Type B pancreatic cell (in vitro differentiated cells): Measurements from ENCODE around the gene ZFP36. TPM values are rescaled to one million over a fixed set of nuclear protein-coding genes. Genes with fewer than 3 reads are reported as not detected.

Experiments used
- DNase-seq: peaks from one replicate; pipeline ENCODE4 v3.0.0; 2021; ENCODE audit warnings: mixed read lengths; ENCODE audit not compliant: unreplicated experiment; ENCODE audit errors: extremely low spot score
- H3K27ac Mint-ChIP-seq: 2 replicates; pipeline ENCODE4 v1.8.0; 2021; ENCODE audit warnings: mild to moderate bottlenecking, mixed read lengths
- H3K27me3 Mint-ChIP-seq: 2 replicates; pipeline ENCODE4 v1.8.0; 2021; ENCODE audit warnings: mixed read lengths
- H3K36me3 Mint-ChIP-seq: 2 replicates; pipeline ENCODE4 v1.8.0; 2021; ENCODE audit warnings: mixed read lengths
- H3K4me1 Mint-ChIP-seq: one replicate; pipeline ENCODE4 v1.8.0; 2021; ENCODE audit warnings: mixed read lengths; ENCODE audit not compliant: unreplicated experiment
- H3K4me3 Mint-ChIP-seq: 2 replicates; pipeline ENCODE4 v1.8.0; 2021; ENCODE audit warnings: mild to moderate bottlenecking, mixed read lengths
- H3K9me3 Mint-ChIP-seq: 2 replicates; pipeline ENCODE4 v1.8.0; 2021; ENCODE audit warnings: mixed read lengths
- total RNA-seq: library from RNA; stranded (reverse); gene quantifications from 2 replicates; pipeline ENCODE4 v1.2.1, GENCODE V29; 2021; ENCODE audit warnings: low replicate concordance
- TF ChIP-seq, protein P1 (sequence below): fragments of 200-600 bp; sonication (generic); conservative IDR thresholded peaks from 2 replicates; pipeline ENCODE4 v1.5.0; 2021; ENCODE audit warnings: antibody characterized with exemption, mild to moderate bottlenecking

Gene ZFP36
- total RNA-seq, 1 donor from 2014 or later: 36.0 TPM

DNA sequence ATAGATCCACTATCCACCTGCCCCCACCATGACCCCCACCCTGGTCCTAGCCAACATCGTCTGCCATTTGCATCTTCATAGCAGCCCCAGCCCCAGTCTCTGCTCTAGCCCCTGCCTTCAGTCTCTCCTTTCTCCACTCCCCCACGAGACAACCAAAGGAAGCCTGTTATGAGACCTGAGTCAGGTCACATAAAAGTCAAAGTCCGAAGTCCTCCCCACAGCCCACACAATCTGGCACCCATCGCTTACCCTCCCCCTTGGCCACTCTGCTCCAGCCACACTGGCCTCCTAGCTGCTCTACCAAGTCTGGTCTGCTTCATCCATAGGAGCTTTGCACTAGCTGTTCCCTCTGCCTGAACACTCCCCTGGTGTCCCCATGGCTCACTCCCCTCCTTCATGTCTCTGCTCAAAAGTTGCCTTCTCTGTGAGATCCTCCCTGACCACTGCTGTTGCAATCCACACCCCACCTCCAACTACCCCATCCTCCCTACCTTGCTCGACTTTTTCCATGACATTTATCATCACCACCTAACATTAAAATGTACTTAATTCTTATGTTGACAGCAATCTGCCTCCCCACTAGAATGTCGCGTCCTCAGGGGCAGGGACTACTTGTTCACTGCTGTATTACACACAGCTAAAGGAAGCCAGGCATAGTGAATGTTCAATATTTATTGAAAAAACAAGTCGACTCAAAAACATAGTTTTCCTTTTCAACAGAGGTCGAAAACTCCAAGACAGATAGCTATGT is 4.6 kb downstream of the ZFP36 start:
- Mint-ChIP-seq H3K27me3 (peaks cover 8% of the 10 kb centered on the region), H3K9me3 (no peaks in the 10 kb centered on the region), H3K4me1 (peaks cover 30% of the 10 kb centered on the region), H3K4me3 (peak overlapping the region; percentile 87), H3K36me3 (peaks cover 13% of the 10 kb centered on the region), H3K27ac (peak overlapping the region; percentile 99)
- TF ChIP-seq, protein P1, sequence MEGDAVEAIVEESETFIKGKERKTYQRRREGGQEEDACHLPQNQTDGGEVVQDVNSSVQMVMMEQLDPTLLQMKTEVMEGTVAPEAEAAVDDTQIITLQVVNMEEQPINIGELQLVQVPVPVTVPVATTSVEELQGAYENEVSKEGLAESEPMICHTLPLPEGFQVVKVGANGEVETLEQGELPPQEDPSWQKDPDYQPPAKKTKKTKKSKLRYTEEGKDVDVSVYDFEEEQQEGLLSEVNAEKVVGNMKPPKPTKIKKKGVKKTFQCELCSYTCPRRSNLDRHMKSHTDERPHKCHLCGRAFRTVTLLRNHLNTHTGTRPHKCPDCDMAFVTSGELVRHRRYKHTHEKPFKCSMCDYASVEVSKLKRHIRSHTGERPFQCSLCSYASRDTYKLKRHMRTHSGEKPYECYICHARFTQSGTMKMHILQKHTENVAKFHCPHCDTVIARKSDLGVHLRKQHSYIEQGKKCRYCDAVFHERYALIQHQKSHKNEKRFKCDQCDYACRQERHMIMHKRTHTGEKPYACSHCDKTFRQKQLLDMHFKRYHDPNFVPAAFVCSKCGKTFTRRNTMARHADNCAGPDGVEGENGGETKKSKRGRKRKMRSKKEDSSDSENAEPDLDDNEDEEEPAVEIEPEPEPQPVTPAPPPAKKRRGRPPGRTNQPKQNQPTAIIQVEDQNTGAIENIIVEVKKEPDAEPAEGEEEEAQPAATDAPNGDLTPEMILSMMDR: no peak
- DNase-seq: no peak

DNA sequence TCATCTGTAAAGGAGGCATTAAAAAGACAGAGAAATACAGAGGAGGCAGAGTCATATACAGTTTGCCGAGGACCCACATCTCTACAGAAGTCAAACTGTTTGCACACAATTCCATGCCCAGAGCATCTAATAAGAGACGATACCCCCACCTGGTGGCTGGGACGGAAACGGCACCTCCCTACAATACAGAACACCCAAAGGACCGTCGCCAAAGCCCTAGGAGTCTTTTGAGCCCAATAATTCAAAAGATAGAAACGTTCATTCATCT is 5.1 kb downstream of the ZFP36 start:
- DNase-seq: peak; percentile 87
- H3K27ac Mint-ChIP-seq: peak overlapping the region; percentile 99
- H3K36me3 Mint-ChIP-seq: peaks cover 13% of the 10 kb centered on the region
- TF ChIP-seq, protein P1: peak; percentile 95
- peaks cover 29% of the 10 kb centered on the region for H3K4me1 Mint-ChIP-seq
- peak overlapping the region; percentile 87 for H3K4me3 Mint-ChIP-seq
- no peaks in the 10 kb centered on the region for H3K9me3 Mint-ChIP-seq
- H3K27me3 Mint-ChIP-seq: peaks cover 8% of the 10 kb centered on the region

DNA sequence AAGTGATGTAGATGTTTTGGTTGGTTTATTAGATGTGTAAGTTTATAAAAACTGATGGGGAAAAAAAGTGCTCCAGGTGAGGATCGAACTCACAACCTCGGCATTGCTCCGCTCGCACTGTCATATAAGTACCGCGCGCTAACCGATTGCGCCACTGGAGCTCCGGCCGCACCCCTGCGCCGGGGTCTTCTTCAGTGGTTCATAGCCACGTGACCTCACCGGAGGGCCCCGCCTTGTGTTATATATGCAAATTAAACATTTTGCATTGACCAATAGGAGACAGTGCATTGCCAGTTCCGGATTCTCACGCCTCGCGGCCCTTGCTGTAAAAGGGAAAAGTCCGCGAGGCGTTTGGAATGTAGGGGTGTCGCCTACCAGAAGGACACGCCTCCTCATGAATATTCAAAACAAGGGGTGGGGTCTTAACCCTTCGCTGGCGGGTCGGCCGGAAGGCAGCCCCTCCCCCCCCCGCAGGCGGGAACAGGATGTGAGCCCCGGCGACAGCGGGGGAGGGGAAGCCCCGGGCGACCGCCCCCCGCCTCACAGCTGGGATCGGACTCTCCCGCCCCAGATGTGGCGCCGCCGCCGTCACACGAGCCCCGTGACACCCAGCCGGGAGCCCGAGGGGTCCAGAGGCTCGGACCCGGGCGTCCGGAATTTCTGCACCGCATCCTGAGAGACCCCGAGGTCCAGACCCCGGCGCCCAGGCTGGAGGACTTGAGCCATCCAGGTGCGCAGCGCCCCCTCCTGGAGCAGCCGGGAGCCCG is 5.6 kb downstream of the ZFP36 start, which contains the start of gene PLEKHG2:
TSS of gene PLEKHG2 (plus strand) at position 570 of the 767 bp plus-strand sequence. CDS start 1,418 bp downstream, outside the sequence.
- Mint-ChIP-seq H3K4me1 (peaks cover 29% of the 10 kb centered on the region), H3K27ac (peak within 1 kb of the TSS; percentile 99), H3K4me3 (peak within 1 kb of the TSS; percentile 98), H3K9me3 (no peaks in the 10 kb centered on the region), H3K36me3 (peaks cover 13% of the 10 kb centered on the region), H3K27me3 (peaks cover 8% of the 10 kb centered on the region)
- TF ChIP-seq, protein P1: peak; percentile 97
- peak; percentile 99 for DNase-seq

DNA sequence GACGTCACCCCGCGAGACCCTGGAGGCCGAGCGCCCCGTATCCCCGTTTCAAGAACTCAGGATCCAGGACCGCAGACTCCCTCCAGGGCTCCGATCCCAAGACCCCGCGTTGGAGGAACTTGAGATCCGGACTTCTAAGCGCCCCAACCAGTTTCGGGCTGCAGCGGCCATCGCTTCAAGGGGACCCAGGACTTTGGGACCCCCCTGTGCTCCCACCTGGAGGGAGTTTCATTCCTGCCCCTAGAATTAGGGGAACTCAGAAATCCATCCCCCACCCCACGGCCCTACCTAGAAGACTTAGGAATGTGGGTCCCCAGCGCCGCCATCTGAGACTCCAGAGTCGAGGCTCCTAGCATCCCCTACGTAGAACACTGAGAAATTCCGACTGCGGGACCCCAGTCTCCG is 6.2 kb downstream of the ZFP36 start:
- Mint-ChIP-seq H3K27me3 (peaks cover 8% of the 10 kb centered on the region), H3K36me3 (peaks cover 13% of the 10 kb centered on the region), H3K4me1 (peaks cover 29% of the 10 kb centered on the region), H3K4me3 (peak overlapping the region; percentile 87), H3K9me3 (no peaks in the 10 kb centered on the region), H3K27ac (peak overlapping the region; percentile 55)
- no peak for DNase-seq
- TF ChIP-seq, protein P1: peak; percentile 64

DNA sequence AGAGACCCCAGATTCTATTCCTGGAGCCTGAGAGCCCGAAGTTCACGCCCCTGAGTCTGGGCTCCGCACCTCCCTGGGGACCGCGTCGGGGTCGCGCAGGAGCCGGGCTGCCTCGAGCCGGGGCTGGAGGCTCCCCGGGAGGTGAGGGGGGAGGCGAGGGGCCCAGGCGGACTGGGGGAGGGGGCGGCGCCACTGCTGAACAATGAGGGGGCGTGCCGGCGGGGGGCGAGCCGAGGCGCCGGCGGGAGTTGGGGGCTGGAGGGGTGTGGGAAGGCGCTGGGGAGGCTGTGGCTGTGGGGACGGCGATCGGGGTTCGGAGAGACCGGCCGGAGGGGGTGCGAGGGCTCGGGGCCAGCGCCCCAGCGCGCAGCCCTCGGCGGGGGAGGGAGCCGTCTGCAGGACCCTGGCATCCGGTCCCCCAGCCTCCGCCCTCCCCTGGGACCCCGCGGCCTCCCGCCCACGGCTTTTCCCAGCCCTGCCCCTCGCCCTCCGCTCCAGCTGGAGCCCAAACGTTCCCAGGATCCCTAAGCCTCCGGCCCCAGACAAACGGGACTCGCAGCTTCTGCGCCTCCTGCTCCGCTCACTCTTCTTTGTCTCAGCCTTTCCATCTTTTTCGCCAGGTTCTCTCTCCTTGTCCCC is 6.7 kb downstream of the ZFP36 start:
- DNase-seq: no peak
- H3K9me3 Mint-ChIP-seq: no peaks in the 10 kb centered on the region
- TF ChIP-seq, protein P1: no peak
- peaks cover 13% of the 10 kb centered on the region for H3K36me3 Mint-ChIP-seq
- H3K4me1 Mint-ChIP-seq: peaks cover 29% of the 10 kb centered on the region
- peak overlapping the region; percentile 88 for H3K27ac Mint-ChIP-seq
- H3K27me3 Mint-ChIP-seq: peaks cover 8% of the 10 kb centered on the region
- peak overlapping the region; percentile 98 for H3K4me3 Mint-ChIP-seq
